GM15510 (cell line): ENCODE measurements around the gene RAB4A.

Source experiments
- POLR2A ChIP-seq: IDR thresholded peaks from 3 replicates; pipeline ENCODE4 v1.6.1; 2011; ENCODE audit warnings: borderline replicate concordance; ENCODE audit not compliant: insufficient read length; ENCODE audit errors: extremely low read depth

RAB4A gene

GRCh38 chr1:229273507-229274232 is 2.8 kb downstream of the RAB4A start:
- no peak for TF ChIP-seq POLR2A

GRCh38 chr1:229275005-229275404 is 4.1 kb downstream of the RAB4A start:
- TF ChIP-seq POLR2A = no peak

GRCh38 chr1:229278120-229278741 is 7.3 kb downstream of the RAB4A start:
- TF ChIP-seq POLR2A = no peak

GRCh38 chr1:229279242-229279641 is 8.3 kb downstream of the RAB4A start:
- no peak for TF ChIP-seq POLR2A

- TF ChIP-seq POLR2A = no peak
These were observed 9.3 kb downstream of the RAB4A start for GRCh38 chr1:229280037-229280828.

- TF ChIP-seq POLR2A = no peak
These were observed 10.0 kb downstream of the RAB4A start for GRCh38 chr1:229280921-229281320.

GRCh38 chr1:229281339-229281926 is 10.5 kb downstream of the RAB4A start:
- TF ChIP-seq POLR2A = no peak

GRCh38 chr1:229282295-229282823 is 11.4 kb downstream of the RAB4A start:
- no peak for TF ChIP-seq POLR2A

- no peak for TF ChIP-seq POLR2A
These were observed 12.3 kb downstream of the RAB4A start for GRCh38 chr1:229283183-229283611.

- TF ChIP-seq POLR2A = no peak
These were observed 14.0 kb downstream of the RAB4A start for GRCh38 chr1:229284887-229285286.

- TF ChIP-seq POLR2A = no peak
These were observed 14.5 kb downstream of the RAB4A start for GRCh38 chr1:229285440-229285839.

GRCh38 chr1:229286099-229286766 is 15.3 kb downstream of the RAB4A start:
- no peak for TF ChIP-seq POLR2A

GRCh38 chr1:229287267-229287666 is 16.4 kb downstream of the RAB4A start:
- TF ChIP-seq POLR2A = no peak

- TF ChIP-seq POLR2A = no peak
These were observed 17.6 kb downstream of the RAB4A start for GRCh38 chr1:229288516-229288915.

- TF ChIP-seq POLR2A = no peak
These were observed 22.8 kb downstream of the RAB4A start for GRCh38 chr1:229293528-229294204.

GRCh38 chr1:229295745-229296144 is 24.8 kb downstream of the RAB4A start:
- no peak for TF ChIP-seq POLR2A
